ENCODE results near the gene UNG.

UNG gene

GRCh38 chr12:109157986-109158385 is 60.6 kb downstream of the UNG start:
- Histone ChIP-seq H3K9ac (ENCODE audit: low read depth, low read length) (no peak overlapping the region), H3K9me3 (ENCODE audit: control insufficient read depth, insufficient read depth, low read length) (no peaks in the 10 kb centered on the region), H3K27me3 (ENCODE audit: control insufficient read depth, insufficient read depth, low read length) (peaks cover 4% of the 10 kb centered on the region), H3K4me1 (ENCODE audit: control insufficient read depth, insufficient read depth, low read length) (peaks cover 3% of the 10 kb centered on the region; the same call in 1 of the 2 replicates), H3K4me3 (ENCODE audit: low read depth, low read length) (no peak overlapping the region), H3K36me3 (ENCODE audit: control insufficient read depth, insufficient read depth, low read length) (no peaks in the 10 kb centered on the region), H3K27ac (ENCODE audit: low read depth, low read length) (no peak overlapping the region)

- Histone ChIP-seq H3K9ac (ENCODE audit: low read depth, low read length) (no peak overlapping the region), H3K4me3 (ENCODE audit: low read depth, low read length) (no peak overlapping the region)
These were observed 63.0 kb downstream of the UNG start for GRCh38 chr12:109160433-109160832.

More at GRCh38 chr12:109160433-109160832, 63.0 kb downstream of the UNG start:
- Histone ChIP-seq H3K36me3 (ENCODE audit: control insufficient read depth, insufficient read depth, low read length) (no peaks in the 10 kb centered on the region), H3K27ac (ENCODE audit: low read depth, low read length) (no peak overlapping the region), H3K27me3 (ENCODE audit: control insufficient read depth, insufficient read depth, low read length) (no peaks in the 10 kb centered on the region), H3K4me1 (ENCODE audit: control insufficient read depth, insufficient read depth, low read length) (no peaks in the 10 kb centered on the region), H3K9me3 (ENCODE audit: control insufficient read depth, insufficient read depth, low read length) (no peaks in the 10 kb centered on the region)

Data from HUES48 (cell line).